ENCODE results near the gene TCHHL1.
"Not testable (repeated sequence)": the region's sequence is repeated elsewhere in the genome, so short reads cannot be mapped to it uniquely, and the experiment has no call there.

Gene TCHHL1

DNA sequence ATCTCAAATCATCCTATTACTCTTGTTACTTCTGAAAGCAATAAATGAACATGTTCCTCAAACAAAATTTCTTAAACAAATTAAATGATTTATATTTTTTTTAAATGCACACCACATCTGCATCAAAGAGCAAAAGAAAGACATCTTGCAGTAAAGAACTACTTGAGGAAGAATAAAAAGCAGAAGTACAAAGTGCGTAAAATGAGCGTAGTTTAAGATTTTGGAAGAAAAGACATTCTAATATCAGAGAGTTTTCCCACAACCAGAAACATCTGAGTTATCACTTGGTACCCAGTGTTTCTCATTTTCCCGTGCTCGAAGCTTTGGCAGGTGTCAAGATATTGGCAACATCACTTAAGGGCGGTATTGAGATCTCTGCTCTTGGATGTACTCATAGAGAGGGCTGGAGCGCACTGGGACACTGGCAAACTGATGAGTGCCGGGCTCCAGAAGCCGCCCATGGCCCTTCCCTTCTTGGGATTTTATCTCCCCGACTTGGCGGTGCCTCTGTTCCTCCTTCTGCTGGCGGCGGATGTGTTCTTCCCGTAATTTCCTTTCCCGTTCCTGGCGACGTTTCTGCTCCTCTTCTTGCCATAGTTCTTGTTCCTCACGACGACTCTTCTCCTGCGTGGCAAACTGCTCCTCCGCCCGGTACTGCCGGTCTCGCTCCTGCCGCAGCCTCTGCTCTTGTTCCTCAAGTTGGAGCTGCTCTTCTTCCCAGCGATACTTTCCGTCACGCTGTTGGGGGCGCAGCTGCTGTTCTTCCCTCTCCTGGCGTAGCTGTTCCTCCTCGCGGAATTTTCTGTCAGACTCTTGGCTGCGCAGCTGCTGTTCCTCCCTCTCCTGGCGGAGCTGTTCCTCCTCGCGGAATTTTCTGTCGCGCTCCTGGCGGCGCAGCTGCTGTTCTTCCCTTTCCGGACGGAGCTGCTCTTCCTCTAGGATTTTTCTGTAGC lies 18.4 kb upstream of the TCHHL1 start:
- peak in 1 of 42 donors; percentile 25 for DNase-seq
- intact Hi-C loops (cut with DNase I), result no loop called here

DNA sequence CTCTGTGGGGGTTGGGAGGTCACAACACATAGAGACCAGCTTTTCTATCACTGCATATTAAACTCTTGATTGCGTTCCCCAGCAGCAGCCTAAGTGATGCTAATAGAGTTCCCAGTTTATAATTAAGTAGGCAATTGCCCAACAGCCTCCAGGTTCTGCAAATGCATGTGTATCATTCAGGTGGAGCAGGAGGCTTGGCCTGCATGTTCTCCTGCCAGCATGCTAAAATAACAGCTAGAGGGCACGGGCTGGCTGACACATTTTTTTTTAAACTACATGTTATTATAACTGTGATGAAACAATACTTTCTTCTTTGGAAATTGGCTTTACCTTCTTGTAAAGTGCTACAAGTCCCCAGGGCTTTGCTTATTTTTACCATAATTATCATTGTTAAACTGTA lies 16.0 kb upstream of the TCHHL1 start:
- intact Hi-C loops (cut with DNase I), result no loop called here

GRCh38 chr1:152096931-152097330 lies 8.1 kb upstream of the TCHHL1 start:
- intact Hi-C loops (cut with DNase I), result no loop called here

More for the DNA sequence above, 16.0 kb upstream of the TCHHL1 start:
- DNase-seq, result no peak

GRCh38 chr1:152086760-152087159 lies 2.1 kb downstream of the TCHHL1 start:
- intact Hi-C loops (cut with DNase I), result no loop called here
- no peak for DNase-seq

More at GRCh38 chr1:152096931-152097330, 8.1 kb upstream of the TCHHL1 start:
- DNase-seq, result no peak

GRCh38 chr1:152084853-152085252 lies 4.0 kb downstream of the TCHHL1 start:
- DNase-seq, result no peak
- intact Hi-C loops (cut with DNase I), result no loop called here

DNA sequence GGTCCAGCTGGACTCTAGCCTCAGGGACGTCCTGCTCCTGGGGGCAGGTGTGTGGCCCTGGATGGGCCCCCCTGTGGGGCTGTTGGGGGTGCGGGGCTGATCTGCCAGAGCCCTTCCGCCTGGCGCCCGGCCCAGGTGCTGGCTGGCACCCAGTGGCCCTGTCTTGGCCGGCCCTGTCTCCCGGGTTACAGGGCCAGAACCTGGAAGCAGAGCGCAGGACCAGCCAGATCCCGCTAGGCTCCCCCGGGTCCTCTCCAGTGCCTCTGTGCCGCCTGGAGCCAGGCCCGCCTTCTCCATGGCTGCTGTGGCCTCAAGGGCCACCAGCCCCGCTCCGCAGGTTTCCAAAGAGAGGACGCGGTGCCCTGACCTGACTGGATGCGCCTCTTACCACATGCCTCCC lies 7.8 kb downstream of the TCHHL1 start:
- intact Hi-C loops (cut with DNase I); DNase-seq: not testable (repeated sequence)

GRCh38 chr1:152080494-152080893 lies 8.4 kb downstream of the TCHHL1 start:
- intact Hi-C loops (cut with DNase I), result not testable (repeated sequence)

DNA sequence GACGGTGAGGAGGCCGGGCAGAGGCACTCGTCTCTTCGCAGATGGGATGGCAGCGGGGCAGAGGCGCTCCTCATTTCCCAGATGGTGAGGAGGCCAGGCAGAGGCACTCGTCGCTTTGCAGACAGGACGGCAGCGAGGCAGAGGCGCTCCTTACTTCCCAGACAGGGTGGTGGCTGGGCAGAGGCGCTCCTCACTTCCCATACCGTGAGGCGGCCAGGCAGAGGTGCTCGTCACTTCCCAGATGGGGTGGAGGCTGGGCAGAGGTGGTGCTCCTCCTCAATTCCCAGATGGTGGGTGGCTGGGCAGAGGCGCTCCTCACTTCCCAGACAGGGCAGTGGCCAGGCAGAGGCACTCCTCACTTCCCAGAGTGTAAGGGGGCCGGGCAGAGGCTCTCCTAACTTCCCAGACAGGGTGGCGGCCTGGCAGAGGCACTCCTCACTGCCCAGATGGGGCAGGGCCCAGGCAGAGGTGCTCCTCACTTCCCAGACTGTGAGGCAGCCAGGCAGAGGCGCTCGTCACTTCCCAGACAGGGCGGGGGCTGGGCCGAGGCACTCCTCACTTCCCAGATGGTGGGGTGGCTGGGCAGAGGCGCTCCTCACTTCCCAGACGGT lies 9.9 kb downstream of the TCHHL1 start:
- intact Hi-C loops (cut with DNase I), result no loop called here
- no peak for DNase-seq

More at GRCh38 chr1:152080494-152080893, 8.4 kb downstream of the TCHHL1 start:
- DNase-seq, result not testable (repeated sequence)

GRCh38 chr1:152072311-152072710 lies 16.6 kb downstream of the TCHHL1 start:
- no peak for DNase-seq
- intact Hi-C loops (cut with DNase I), result no loop called here

DNA sequence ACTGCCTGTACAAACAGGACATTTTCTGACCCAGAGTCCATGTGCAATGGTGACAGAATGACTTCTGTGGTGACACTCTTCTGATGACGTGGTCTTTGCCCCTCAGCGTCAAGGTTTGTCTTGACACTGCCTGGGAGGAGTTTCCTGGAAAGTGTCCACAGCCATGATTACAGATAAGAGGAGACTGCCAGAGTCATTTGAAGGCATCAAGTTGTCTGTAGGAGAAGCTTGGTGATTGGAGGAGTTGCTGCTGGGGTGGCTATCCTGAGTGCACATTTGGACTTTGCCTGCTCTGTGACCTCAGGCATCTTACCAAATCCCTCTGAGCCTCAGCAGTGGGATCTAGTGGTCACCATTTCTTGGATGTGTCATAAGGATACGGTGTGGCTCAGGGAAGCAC lies 17.7 kb downstream of the TCHHL1 start:
- intact Hi-C loops (cut with DNase I), result no loop called here
- no peak for DNase-seq

DNA sequence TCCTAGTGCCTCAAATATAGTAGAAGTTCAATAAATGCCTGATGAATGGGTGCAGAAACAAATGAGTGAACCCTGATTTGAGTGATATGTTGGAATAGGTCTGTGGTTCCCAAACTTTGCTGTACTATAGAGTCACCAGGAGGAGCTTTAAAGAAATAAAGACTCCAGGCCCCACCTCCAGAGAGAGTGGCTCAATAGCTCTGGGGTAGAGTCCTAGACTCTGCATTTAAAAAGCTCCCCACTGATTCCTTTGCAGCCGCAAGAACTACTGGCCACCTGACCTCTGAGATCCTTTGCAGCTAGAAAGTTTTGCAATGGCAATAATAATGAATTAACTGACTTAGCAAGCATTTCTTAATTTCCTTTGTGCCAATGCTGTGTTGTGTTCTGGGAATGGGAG lies 20.9 kb downstream of the TCHHL1 start:
- intact Hi-C loops (cut with DNase I), result no loop called here
- DNase-seq, result peak in 1 of 42 donors; percentile 2

GRCh38 chr1:152067150-152067549 lies 21.7 kb downstream of the TCHHL1 start:
- no peak for DNase-seq
- intact Hi-C loops (cut with DNase I), result no loop called here

DNA sequence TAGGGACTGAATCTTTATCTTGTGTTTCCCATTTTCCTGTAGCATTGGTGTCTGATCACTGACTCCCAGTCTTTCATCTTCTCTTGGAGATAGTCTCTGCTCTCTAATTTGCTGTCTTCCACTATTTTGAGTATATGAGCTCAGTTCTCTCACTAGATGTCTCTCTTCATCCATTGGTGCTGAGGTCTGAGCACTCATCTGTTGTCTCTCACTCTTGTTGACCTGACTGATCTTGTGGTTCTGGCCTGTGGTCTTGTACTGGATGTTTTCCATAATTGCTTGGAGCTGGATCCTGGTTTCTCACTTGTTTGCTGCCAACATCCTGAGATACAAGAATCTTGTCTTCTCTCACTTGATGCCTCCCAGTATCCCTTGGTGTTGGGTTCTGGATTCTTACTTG lies 26.9 kb downstream of the TCHHL1 start:
- intact Hi-C loops (cut with DNase I), result no loop called here
- DNase-seq, result no peak

- intact Hi-C loops (cut with DNase I), result loop anchor here (5.0 kb wide), 1 partner anchor 129 kb away; no protein-coding TSS in a partner anchor
- no peak for DNase-seq
These were observed 35.5 kb downstream of the TCHHL1 start for GRCh38 chr1:152053375-152053774.

DNA sequence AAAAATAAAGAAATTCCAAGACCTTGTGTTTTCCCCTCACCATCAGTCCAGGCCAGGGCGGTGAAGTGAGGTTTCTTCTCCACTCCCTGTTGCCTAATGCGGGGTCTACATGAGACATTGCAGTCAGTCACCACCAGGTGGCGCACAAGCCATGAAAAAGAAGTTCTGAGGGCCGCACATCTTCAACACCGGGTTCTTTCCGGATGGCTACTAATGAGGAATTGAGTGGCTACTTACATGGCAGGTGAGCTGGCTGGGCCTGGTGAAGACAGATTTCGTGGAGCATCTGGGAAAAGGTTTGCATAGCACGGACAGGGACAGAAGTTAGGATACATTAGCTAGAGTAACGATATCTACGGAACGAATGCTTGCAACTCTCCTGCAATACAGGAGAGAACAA lies 36.3 kb downstream of the TCHHL1 start:
- intact Hi-C loops (cut with DNase I), result loop anchor here (5.0 kb wide), 1 partner anchor 130 kb away; no protein-coding TSS in a partner anchor
- DNase-seq, result peak; percentile 51 to 94 (median 86)

- intact Hi-C loops (cut with DNase I), result loop anchor here (5.0 kb wide), 1 partner anchor 131 kb away; no protein-coding TSS in a partner anchor
- no peak for DNase-seq
These were observed 37.8 kb downstream of the TCHHL1 start for GRCh38 chr1:152050886-152051675.

GRCh38 chr1:152049291-152050083 lies 39.4 kb downstream of the TCHHL1 start:
- intact Hi-C loops (cut with DNase I), result loop anchor here (5.0 kb wide), 1 partner anchor 133 kb away; no protein-coding TSS in a partner anchor
- no peak for DNase-seq

- intact Hi-C loops (cut with DNase I), result no loop called here
- peak in 24 of 42 donors; percentile 7 to 60 (median 24) for DNase-seq
These were observed 40.4 kb downstream of the TCHHL1 start for GRCh38 chr1:152048416-152049009.

All from head of caudate nucleus (tissue), 42 donors.